Measurements from ENCODE around the gene MYL3.

- TF ChIP-seq, protein P1, sequence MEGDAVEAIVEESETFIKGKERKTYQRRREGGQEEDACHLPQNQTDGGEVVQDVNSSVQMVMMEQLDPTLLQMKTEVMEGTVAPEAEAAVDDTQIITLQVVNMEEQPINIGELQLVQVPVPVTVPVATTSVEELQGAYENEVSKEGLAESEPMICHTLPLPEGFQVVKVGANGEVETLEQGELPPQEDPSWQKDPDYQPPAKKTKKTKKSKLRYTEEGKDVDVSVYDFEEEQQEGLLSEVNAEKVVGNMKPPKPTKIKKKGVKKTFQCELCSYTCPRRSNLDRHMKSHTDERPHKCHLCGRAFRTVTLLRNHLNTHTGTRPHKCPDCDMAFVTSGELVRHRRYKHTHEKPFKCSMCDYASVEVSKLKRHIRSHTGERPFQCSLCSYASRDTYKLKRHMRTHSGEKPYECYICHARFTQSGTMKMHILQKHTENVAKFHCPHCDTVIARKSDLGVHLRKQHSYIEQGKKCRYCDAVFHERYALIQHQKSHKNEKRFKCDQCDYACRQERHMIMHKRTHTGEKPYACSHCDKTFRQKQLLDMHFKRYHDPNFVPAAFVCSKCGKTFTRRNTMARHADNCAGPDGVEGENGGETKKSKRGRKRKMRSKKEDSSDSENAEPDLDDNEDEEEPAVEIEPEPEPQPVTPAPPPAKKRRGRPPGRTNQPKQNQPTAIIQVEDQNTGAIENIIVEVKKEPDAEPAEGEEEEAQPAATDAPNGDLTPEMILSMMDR (IDR thresholded peaks at IDR 0.05) = no peak
- no peak for TF ChIP-seq POLR2A (IDR thresholded peaks at IDR 0.05)
Observed at GRCh38 chr3:46870651-46871050, 7.4 kb upstream of the MYL3 start.
